Erythroblast (primary cell): ENCODE results near the gene FBLN2.

Source experiments
- GATA1 ChIP-seq: IDR thresholded peaks from 2 replicates; pipeline ENCODE4 v1.6.1; 2011; ENCODE audit warnings: low read depth, mild to moderate bottlenecking, control low read depth, low read length, moderate library complexity
- POLR2A ChIP-seq: IDR thresholded peaks from 2 replicates; pipeline ENCODE4 v1.6.1; 2011; ENCODE audit warnings: mild to moderate bottlenecking, low read length

GRCh38 chr3:13524979-13525669 is 23.8 kb upstream of the FBLN2 start:
- TF ChIP-seq POLR2A (no peak), GATA1 (no peak)
